Chondrocyte (in vitro differentiated cells): ENCODE results near the gene LEMD2. TPM values are rescaled to one million over a fixed set of nuclear protein-coding genes. Genes with fewer than 3 reads are reported as not detected.

ENCODE experiments used
- total RNA-seq: library from RNA; stranded (reverse); gene quantifications from 3 replicates; pipeline ENCODE4 v1.2.1, GENCODE V29; 2021

Gene LEMD2
- total RNA-seq, 1 donor from 2014 or later = 60.1 TPM

Other genes with a start within 250 kb of the LEMD2 start
- gene BAK1, start 208.9 kb downstream of the LEMD2 start, total RNA-seq = 21.9 to 26.9 TPM (median 26.0 TPM) in 3 replicates
- 10.0 to 24.8 TPM (median 11.0 TPM) in 3 replicates for gene ITPR3, start 167.8 kb downstream of the LEMD2 start, total RNA-seq
- gene UQCC2, start 77.4 kb downstream of the LEMD2 start, total RNA-seq = 64.5 to 80.2 TPM (median 67.6 TPM) in 3 replicates
- 6.1 to 9.0 TPM (median 6.5 TPM) in 3 replicates for gene IP6K3, start 42.2 kb downstream of the LEMD2 start, total RNA-seq
- gene MLN, start 14.9 kb upstream of the LEMD2 start, total RNA-seq = not detected in 3 replicates